ENCODE data around the gene F2RL3.
"Not testable (repeated sequence)": the region's sequence is repeated elsewhere in the genome, so short reads cannot be mapped to it uniquely, and the experiment has no call there.

F2RL3 gene

DNA sequence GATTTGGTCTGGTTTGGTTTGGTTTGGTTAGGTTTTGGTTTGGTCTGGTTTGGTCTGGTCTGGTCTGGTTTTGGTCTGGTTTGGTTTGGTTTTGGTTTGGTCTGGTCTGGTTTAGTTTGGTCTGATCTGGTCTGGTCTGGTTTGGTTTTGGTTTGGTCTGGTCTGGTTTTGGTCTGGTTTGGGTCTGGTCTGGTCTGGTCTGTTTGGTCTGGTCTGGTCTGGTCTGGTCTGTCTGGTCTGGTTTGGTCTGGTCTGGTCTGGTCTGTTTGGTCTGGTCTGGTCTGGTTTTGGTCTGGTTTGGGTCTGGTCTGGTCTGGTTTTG lies 13.9 kb upstream of the F2RL3 start:
- not testable (repeated sequence) for DNase-seq (ENCODE audit: low read depth, low spot score)

DNA sequence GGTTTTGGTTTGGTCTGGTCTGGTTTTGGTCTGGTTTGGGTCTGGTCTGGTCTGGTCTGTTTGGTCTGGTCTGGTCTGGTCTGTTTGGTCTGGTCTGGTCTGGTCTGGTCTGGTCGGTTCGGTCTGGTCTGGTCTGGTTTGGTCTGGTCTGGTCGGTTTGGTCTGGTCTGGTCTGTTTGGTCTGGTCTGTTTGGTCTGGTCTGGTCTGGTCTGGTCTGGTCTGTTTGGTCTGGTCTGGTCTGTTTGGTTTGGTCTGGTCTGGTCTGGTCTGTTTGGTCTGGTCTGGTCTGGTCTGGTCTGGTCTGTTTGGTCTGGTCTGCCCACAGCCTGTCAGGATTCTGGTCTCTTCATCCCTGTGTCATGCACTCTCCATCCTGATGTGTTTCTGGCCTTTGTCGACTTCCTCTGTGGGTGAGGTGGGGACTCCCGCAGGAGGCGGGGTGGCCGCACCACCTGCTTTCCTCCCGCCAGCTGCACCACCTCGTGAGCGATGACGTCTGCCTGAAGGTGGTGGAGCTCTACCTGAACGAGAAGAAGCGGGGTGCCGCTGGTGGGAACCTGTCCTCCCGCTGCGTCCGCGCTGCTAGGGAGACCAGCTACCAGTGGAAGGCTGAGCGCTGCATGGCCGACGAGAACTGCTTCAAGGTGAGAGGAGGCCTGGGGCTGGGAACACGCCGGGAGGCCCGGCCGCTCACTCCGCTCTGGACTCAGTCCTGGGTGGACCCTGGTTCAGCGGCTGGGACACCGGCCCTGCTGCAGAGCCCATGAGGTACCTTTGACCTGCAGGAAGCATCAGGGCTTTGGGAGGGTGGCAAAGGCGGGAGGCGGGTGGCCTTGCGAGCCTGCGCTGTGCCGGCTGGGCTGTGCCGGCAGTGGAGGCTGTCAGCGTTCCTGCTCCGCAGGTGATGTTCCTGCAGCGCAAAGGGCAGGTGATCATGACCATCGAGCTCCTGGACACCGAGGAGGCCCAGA lies 12.9 kb upstream of the F2RL3 start:
- DNase-seq (ENCODE audit: low read depth, low spot score): no peak

DNA sequence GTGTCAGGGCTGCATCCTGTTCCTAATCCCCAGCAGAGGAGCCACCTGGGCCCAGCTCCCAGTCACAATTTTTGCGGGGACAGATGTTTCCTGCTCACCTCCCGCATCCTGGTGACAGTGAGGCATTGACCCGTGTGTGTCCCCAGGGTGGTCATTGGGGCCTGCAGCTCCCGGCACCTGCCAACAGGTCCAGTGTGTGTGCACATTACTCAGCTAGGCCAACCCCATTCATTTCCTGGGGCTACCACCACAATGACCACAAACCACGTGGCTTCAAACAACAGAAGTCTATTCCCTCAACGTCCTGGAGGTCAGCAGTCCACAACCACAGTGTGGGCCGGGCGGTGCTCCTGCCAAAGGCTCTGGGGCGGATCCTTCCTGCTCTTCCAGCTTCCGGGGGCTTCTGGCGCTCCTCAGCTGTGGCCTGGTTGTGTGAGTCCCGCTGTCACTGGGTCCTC lies 11.9 kb upstream of the F2RL3 start:
- no peak for DNase-seq (ENCODE audit: low read depth, low spot score)

DNA sequence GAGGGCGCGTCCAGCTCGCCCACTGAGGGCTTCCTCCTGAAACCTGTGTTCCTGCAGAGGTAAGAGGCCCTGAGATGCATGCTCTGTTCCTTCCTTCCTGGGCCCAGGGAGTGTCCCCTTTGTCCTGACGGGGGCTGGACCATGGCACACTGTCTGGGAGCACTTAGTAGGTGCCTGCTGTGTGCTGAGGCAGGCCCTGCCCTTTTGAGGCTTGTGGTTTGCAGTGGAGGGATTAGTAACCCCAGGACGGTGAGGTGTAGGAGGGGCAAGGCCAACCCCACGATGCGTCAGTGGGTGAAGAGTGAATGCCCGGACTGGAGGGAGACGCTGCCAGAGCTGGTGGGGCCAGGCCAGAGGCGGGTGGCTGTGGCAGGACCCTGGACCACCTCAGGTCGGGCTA lies 11.2 kb upstream of the F2RL3 start:
- no peak for DNase-seq (ENCODE audit: low read depth, low spot score)

DNA sequence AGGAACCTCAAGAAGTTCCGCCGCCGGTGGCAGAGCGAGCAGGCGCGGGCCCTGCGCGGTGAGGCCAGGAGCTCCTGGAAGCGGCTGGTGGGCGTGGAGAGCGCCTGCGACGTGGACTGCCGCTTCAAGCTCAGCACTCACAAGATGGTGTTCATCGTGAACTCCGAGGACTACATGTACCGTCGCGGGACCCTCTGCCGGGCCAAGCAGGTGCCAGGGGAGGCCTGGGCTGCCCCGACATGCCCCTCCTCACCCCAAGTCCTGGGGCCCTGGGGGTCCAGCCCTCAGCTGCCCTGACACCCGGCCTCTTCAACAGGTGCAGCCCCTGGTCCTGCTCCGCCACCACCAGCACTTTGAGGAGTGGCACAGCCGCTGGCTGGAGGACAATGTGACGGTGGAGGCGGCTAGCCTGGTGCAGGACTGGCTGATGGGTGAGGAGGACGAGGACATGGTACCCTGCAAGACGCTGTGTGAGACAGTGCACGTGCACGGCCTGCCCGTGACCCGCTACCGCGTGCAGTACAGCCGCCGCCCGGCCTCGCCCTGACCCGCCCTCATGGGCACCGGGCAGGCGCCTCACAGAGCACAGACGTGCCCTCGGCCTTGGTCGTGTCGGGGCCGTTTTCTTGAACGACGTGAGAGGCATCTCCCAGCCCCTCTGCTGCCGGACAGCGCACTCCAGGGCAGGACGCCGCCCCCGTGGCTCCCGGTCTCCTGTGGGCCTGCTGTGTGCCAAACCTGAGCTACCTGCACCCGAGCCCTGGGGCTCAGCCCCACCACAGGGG lies 10.4 kb upstream of the F2RL3 start:
- no peak for DNase-seq (ENCODE audit: low read depth, low spot score)

DNA sequence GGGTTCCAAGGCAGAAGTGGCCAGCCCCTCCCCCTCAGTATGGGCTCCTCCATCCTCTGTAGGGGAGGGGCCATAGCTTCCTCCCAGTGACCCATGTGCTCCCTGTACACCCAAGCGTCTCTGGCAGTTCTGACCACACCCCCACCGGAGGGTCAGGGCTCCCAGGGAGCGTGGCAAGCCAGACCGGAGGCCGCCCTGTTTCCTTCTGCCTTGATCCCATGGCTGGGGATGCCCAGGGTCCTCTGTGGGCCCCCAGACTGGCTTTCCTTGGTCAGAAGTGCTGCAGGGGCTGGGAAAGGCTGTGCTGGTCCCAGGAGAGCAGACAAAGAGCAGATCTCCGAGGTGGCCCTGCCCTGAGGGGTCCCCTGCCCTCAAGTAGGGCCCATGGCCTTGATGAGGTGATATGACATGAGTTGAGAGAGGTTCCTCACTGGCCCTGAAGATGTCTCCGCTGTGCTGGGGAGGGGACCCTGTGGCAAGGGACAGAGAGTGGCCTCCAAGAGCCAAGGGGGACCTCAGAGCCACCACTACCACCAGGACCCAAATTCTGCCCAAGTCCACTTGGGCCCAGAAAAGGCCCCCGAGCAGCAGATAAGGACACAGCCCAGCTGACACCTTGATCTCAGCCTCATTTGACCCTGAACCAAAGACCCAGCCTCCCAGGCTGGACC lies 7.8 kb upstream of the F2RL3 start:
- no peak for DNase-seq (ENCODE audit: low read depth, low spot score)

DNA sequence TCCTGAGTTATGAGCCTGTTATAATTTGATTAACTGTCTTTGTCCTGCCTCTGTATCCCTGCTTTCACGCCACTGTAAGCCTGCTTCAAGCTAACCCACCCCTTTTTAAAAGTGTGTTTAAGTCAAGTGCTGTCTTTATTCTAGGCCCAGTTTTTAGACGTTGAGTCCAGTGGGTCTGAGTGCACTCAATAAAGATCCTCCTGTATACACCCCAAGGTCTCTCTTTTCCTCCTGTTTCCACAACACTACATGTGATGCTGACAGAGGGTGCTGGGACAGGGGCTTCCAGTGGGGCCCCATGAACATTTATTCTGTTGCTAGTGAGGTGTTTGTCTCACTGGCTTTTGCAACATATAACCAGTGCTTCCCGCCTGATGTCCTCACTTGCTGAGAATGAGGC lies 6.7 kb upstream of the F2RL3 start:
- no peak for DNase-seq (ENCODE audit: low read depth, low spot score)

DNA sequence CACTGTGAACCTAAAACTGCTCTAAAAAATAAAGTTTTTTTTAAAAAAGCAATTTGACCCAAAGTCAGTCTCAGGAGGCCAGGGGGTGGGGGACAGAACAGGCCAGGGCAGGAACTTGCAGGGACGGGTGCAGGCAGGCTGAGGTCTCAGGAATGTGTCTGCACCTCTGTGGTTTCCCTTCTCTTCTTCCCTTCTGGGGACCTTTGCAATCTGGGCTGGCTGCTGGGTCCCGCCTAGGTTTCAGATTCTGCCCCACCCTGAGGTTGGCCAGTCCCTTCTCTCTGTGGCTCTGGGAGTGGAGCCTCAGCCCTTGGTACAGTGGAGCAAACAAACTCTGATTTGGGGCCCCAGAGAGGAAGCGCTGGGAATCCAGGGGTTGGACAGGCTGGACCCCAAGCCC lies 5.3 kb upstream of the F2RL3 start:
- DNase-seq (ENCODE audit: low read depth, low spot score): no peak

DNA sequence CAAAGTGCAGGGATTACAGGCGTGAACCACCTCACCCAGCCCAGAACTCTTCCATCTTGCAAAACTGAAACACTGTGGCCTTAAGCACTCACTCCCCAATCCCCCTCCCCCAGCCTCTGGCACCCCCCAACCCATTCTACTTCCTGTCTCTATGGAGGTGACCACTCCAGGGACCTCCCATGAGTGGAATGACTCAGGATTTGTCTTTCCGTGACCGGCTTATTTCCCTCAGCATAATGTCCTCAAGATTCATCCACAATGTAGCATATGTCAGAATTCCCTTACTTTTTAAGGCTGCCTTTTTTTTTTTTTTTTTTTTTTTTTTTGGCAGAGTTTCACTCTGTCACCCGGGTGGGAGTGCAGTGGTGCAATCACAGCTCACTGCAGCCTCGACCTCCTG lies 3.6 kb upstream of the F2RL3 start:
- DNase-seq (ENCODE audit: low read depth, low spot score): no peak

DNA sequence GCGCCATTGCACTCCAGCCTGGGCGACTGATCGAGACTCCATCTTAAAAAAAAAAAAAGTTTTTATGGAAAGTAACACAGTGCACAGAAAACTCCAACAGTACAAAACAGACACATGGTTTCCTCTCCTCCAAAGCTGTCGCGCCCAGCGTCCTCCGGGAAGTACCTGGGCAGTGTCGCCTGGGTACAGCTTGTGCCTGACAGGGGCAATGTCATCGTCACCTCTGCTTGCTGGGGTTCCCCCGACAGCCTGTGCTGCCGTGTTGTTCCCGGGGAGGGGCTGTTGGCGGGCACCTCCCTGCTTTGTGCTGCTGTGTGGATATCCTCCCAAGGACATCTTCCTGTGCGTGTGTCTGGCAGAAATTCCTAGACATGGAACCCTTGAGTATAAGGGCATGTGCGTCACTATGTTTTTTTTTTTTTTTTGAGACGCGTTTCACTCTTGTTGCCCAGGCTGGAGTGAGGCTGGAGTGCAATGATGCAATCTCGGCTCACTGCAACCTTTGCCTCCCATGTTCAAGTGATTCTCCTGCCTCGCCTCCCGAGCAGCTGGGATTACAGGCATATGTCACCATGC lies 2.4 kb upstream of the F2RL3 start:
- DNase-seq (ENCODE audit: low read depth, low spot score): no peak

DNA sequence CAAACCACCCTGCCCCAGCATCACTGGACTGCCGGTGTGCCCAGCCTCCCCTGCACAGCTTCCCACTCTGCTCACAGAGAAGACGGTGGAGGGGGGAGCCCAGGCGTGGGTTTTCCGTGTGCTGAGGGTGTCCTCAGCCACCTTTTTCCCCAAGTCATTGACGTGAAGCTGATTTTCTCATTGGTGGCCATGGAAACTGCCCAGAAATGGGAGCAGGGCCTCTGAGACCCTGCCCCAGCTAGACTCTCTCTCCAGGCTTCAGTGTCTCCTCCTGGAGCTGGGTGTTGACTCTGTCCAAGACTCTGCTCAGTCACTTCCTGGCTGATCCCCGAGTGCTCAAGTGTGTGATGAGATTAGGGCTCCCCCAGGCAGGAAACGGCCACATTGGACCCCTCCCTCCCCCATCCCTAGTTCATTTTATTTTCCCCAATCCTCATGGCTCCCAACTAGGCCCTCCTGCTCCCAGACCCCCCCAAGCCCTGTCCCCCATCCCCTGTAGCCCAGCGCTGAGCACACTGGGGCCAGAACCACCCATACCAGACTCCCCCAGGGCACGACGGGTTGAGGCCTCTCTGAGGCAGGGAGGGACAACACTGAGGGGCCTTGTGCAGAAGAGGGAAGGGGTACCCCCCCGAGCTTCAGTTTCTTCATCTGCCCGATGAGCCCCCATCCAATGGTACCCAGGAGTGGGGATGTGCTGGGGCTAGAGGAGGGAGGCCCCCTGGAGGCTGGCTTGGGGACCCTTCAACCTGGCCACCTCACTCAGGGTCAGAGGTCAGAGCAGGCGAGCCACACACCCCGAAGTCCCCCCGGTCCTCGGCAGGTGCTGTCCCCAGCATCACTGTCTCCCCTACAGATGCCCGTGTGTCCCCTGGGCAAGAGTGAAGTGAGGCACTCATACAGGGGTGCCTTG lies 1.2 kb upstream of the F2RL3 start:
- no peak for DNase-seq (ENCODE audit: low read depth, low spot score)

DNA sequence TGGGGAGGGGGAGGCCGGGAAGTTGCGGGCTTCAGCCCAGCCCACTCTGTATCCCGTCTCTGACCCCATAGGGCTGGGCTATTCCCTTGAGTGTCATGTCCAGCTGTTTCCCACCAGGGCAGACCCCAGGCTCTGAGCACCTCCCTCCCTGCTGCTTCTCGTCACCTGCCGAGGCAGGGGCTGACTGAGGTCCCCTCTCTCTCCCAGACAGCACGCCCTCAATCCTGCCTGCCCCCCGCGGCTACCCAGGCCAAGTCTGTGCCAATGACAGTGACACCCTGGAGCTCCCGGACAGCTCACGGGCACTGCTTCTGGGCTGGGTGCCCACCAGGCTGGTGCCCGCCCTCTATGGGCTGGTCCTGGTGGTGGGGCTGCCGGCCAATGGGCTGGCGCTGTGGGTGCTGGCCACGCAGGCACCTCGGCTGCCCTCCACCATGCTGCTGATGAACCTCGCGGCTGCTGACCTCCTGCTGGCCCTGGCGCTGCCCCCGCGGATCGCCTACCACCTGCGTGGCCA lies 625 bp downstream of the F2RL3 start:
- DNase-seq (ENCODE audit: low read depth, low spot score): no peak

DNA sequence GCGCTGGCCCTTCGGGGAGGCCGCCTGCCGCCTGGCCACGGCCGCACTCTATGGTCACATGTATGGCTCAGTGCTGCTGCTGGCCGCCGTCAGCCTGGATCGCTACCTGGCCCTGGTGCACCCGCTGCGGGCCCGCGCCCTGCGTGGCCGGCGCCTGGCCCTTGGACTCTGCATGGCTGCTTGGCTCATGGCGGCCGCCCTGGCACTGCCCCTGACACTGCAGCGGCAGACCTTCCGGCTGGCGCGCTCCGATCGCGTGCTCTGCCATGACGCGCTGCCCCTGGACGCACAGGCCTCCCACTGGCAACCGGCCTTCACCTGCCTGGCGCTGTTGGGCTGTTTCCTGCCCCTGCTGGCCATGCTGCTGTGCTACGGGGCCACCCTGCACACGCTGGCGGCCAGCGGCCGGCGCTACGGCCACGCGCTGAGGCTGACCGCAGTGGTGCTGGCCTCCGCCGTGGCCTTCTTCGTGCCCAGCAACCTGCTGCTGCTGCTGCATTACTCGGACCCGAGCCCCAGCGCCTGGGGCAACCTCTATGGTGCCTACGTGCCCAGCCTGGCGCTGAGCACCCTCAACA lies 1.2 kb downstream of the F2RL3 start:
- no peak for DNase-seq (ENCODE audit: low read depth, low spot score)

DNA sequence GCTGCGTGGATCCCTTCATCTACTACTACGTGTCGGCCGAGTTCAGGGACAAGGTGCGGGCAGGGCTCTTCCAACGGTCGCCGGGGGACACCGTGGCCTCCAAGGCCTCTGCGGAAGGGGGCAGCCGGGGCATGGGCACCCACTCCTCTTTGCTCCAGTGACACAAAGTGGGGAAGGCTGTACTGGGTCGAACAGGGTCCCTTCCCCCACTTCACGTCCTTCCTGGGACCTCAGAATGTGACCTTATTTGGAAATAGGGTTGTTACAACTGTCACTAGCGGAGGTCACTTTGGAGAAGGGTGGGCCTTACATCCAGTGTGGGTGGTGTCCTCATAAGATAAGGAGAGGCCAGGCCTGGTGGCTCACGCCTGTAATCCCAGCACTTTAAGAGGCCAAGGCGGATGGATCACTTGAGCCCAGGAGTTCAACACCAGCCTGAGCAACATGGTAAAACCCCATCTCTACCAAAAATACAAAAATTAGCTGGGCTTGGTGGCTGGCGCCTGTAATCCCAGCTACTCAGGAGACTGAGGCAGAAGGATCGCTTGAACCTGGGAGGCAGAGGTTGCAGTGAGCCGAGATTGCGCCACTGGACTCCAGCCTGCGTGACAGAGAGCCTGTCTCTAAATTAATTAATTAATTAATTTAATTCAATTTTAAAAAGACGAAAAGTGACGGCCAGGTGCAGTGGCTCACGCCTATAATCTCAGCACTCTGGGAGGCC lies 1.8 kb downstream of the F2RL3 start:
- no peak for DNase-seq (ENCODE audit: low read depth, low spot score)

DNA sequence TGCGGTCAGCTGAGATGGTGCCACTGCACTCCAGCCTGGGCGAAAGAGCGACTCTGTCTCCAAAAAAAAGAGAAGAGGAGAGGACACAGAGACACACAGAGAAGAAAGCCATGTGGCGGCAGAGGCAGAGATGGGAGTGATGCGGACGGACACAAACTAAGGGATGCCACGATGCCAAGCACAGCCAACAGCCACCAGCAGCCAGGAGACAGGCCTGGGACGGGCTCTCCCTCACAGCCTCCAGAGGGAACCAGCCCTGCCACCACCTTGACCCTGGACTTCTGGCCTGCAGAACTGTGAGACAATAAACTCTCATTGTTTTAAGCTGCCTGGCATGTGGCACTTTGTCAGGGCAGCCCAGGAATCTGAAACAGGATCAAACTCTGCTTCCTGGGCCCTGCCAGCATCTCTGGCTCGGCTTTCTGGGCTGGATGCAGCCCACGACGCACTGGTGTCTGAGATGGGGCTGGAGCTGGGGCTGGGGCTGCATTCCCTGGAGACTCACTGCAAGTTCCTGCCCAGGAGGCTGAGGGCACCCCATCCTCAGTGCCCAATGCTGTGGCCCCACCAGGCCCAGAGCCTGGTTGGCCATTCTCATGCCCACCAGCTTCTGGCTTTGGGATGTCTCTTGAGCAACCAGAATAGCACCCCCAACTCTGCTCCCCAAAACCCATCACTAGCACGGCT lies 3.0 kb downstream of the F2RL3 start:
- no peak for DNase-seq (ENCODE audit: low read depth, low spot score)

DNA sequence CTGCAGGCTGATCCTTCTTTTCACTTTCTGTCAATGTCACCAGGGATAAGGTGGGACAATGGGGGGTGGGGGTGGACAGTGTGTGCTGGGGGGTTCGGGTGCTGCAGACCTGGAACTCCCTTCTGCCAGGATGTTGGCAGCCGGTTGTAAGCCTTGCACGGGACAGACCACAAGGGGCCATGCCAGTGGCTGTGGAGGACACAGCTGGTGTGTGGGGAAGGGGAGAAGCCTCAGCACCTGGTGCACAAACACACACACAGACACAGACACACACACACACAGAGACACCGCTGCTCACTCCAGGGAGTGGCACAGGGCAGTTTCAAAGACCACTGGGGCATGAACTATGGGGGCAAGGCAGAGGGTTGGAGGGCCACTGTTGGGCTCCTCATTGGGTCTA lies 3.6 kb downstream of the F2RL3 start:
- DNase-seq (ENCODE audit: low read depth, low spot score): no peak

DNA sequence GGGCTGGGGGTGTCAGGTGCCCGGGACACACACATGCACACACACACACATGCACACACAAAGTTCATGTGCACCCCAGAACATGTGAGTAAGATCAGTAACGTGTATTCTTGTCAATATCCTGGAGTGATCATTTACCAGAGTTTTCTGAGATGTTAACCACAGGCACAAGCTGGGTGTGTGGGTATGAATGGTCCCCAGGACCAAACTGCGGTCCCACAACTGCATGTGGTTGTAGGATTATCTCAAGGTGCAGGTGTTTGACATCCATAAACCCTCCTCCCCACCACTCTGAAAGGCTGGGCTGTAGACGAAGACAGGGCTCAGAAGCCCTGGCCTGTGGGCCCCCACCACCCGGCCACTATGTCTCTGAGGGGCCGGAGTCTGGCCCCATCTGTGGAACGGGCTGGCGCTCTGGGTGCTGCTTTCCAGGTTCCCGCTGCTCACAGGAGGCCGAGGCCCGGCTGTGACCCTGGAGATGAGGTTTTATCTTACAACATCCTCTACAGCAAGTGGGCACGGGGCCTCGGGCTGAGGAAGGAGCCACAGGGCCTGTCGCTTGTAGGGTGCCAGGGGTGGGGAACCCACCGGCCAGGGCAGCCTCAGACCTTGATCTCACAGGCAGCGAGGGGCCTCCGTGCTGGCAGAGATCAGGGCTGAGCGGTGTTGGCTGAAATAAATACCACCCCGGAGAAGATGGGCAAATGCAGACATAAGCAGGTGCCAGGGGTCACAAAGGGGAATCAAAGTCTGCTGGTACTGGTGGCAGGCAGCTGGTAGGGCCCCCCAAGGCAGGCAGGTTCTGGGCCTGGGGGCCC lies 4.3 kb downstream of the F2RL3 start:
- DNase-seq (ENCODE audit: low read depth, low spot score): no peak

DNA sequence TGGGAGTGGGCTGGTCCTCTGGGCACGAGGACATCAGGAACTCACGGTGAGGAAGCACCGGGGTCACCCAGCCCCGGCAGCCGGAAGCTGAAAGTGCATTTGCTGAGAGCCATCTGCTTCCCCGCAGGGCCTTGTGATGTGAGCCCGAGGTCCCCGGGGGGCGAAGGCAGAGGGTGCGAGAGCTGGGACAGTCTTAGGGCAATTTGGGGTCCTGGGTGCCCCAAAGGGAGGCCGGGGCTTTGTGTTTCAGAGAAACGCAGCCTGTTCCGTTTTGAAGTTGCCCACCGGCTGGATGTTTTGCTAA lies 4.8 kb downstream of the F2RL3 start:
- DNase-seq (ENCODE audit: low read depth, low spot score): no peak
